ENCODE measurements around the gene MRPL45. TPM values are rescaled to one million over a fixed set of nuclear protein-coding genes. Genes with fewer than 3 reads are reported as not detected.

MRPL45 gene
- total and polyA plus RNA-seq, 4 donors = 14.4 to 38.9 (median 27.2) TPM

- H3K4me3 ChIP-seq (ENCODE audit: low read length in 2 of 2) = no peak overlapping the region
Measured at GRCh38 chr17:38322156-38322779, 25.3 kb downstream of the MRPL45 start.

GRCh38 chr17:38322897-38323296 lies 25.9 kb downstream of the MRPL45 start:
- ATAC-seq (ENCODE audit: low FRiP score) (no peak), DNase-seq (no peak)
- H3K27ac ChIP-seq (ENCODE audit: low read depth in 1 of 2, low read length in 2 of 2) = no peak overlapping the region
- WGBS, 2 donors = 94 to 100% methylated on average over 1 of the region's 1 CpG
- peaks cover 2 to 3% of the 10 kb centered on the region in 2 donors for H3K36me3 ChIP-seq (ENCODE audit: control insufficient read depth in 1 of 2, insufficient read depth in 2 of 2, low read length in 1 of 2)
- no peaks in the 10 kb centered on the region for H3K27me3 ChIP-seq (ENCODE audit: control insufficient read depth in 1 of 2, insufficient read depth in 2 of 2, low read length in 1 of 2)
- intact Hi-C loops (cut with DNase I) = no loop called here
- H3K4me3 ChIP-seq (ENCODE audit: low read length in 2 of 2) = no peak overlapping the region
- H3K4me1 ChIP-seq (ENCODE audit: control insufficient read depth in 1 of 2, insufficient read depth in 2 of 2, low read length in 2 of 2) = no peaks in the 10 kb centered on the region
- H3K9me3 ChIP-seq (ENCODE audit: control insufficient read depth, low read length) = no peaks in the 10 kb centered on the region

More at GRCh38 chr17:38322156-38322779, 25.3 kb downstream of the MRPL45 start:
- Histone ChIP-seq H3K27me3 (ENCODE audit: control insufficient read depth in 1 of 2, insufficient read depth in 2 of 2, low read length in 1 of 2) (no peaks in the 10 kb centered on the region), H3K27ac (ENCODE audit: low read depth in 1 of 2, low read length in 2 of 2) (no peak overlapping the region), H3K4me1 (ENCODE audit: control insufficient read depth in 1 of 2, insufficient read depth in 2 of 2, low read length in 2 of 2) (no peaks in the 10 kb centered on the region), H3K36me3 (ENCODE audit: control insufficient read depth in 1 of 2, insufficient read depth in 2 of 2, low read length in 1 of 2) (peaks cover 2 to 3% of the 10 kb centered on the region in 2 donors), H3K9me3 (ENCODE audit: control insufficient read depth, low read length) (no peaks in the 10 kb centered on the region)
- ATAC-seq (ENCODE audit: low FRiP score) (peak; percentile 81), DNase-seq (peak; percentile 65 to 88)
- WGBS, 2 donors = 17 to 21% methylated on average over 8 of the region's 8 CpGs
- intact Hi-C loops (cut with DNase I) = no loop called here

- ATAC-seq (ENCODE audit: low FRiP score) = no peak
- DNase-seq = no peak
- Histone ChIP-seq H3K4me3 (ENCODE audit: low read length in 2 of 2) (no peak overlapping the region), H3K36me3 (ENCODE audit: control insufficient read depth in 1 of 2, insufficient read depth in 2 of 2, low read length in 1 of 2) (peaks cover 2 to 3% of the 10 kb centered on the region in 2 donors), H3K27me3 (ENCODE audit: control insufficient read depth in 1 of 2, insufficient read depth in 2 of 2, low read length in 1 of 2) (no peaks in the 10 kb centered on the region), H3K27ac (ENCODE audit: low read depth in 1 of 2, low read length in 2 of 2) (no peak overlapping the region), H3K4me1 (ENCODE audit: control insufficient read depth in 1 of 2, insufficient read depth in 2 of 2, low read length in 2 of 2) (no peaks in the 10 kb centered on the region), H3K9me3 (ENCODE audit: control insufficient read depth, low read length) (no peaks in the 10 kb centered on the region)
- 89 to 91% methylated on average over 3 of the region's 3 CpGs for WGBS, 2 donors
- intact Hi-C loops (cut with DNase I) = no loop called here
Measured at GRCh38 chr17:38324141-38324697, 27.3 kb downstream of the MRPL45 start.

- Histone ChIP-seq H3K4me1 (ENCODE audit: control insufficient read depth in 1 of 2, insufficient read depth in 2 of 2, low read length in 2 of 2) (no peaks in the 10 kb centered on the region), H3K27ac (ENCODE audit: low read depth in 1 of 2, low read length in 2 of 2) (no peak overlapping the region), H3K9me3 (ENCODE audit: control insufficient read depth, low read length) (no peaks in the 10 kb centered on the region), H3K4me3 (ENCODE audit: low read length in 2 of 2) (no peak overlapping the region), H3K27me3 (ENCODE audit: control insufficient read depth in 1 of 2, insufficient read depth in 2 of 2, low read length in 1 of 2) (no peaks in the 10 kb centered on the region), H3K36me3 (ENCODE audit: control insufficient read depth in 1 of 2, insufficient read depth in 2 of 2, low read length in 1 of 2) (peaks cover 2 to 3% of the 10 kb centered on the region in 2 donors)
- 77 to 79% methylated on average over 2 of the region's 2 CpGs for WGBS, 2 donors
- DNase-seq (no peak), ATAC-seq (ENCODE audit: low FRiP score) (no peak)
- intact Hi-C loops (cut with DNase I) = no loop called here
Measured at GRCh38 chr17:38324772-38325171, 27.8 kb downstream of the MRPL45 start.

- WGBS, 2 donors = 41 to 42% methylated on average over 5 of the region's 5 CpGs
Measured at GRCh38 chr17:38325221-38325851, 28.4 kb downstream of the MRPL45 start.

GRCh38 chr17:38326996-38327792 lies 30.2 kb downstream of the MRPL45 start:
- ATAC-seq (ENCODE audit: low FRiP score) (no peak), DNase-seq (peak in 1 of 2 donors; percentile 75)
- intact Hi-C loops (cut with DNase I) = no loop called here
- Histone ChIP-seq H3K4me3 (ENCODE audit: low read length in 2 of 2) (no peak overlapping the region), H3K27ac (ENCODE audit: low read depth in 1 of 2, low read length in 2 of 2) (no peak overlapping the region), H3K36me3 (ENCODE audit: control insufficient read depth in 1 of 2, insufficient read depth in 2 of 2, low read length in 1 of 2) (peaks cover 2 to 3% of the 10 kb centered on the region in 2 donors), H3K4me1 (ENCODE audit: control insufficient read depth in 1 of 2, insufficient read depth in 2 of 2, low read length in 2 of 2) (no peaks in the 10 kb centered on the region), H3K9me3 (ENCODE audit: control insufficient read depth, low read length) (no peaks in the 10 kb centered on the region), H3K27me3 (ENCODE audit: control insufficient read depth in 1 of 2, insufficient read depth in 2 of 2, low read length in 1 of 2) (no peaks in the 10 kb centered on the region)
- WGBS, 2 donors = 73 to 75% methylated on average over 8 of the region's 8 CpGs

More at GRCh38 chr17:38325221-38325851, 28.4 kb downstream of the MRPL45 start:
- Histone ChIP-seq H3K36me3 (ENCODE audit: control insufficient read depth in 1 of 2, insufficient read depth in 2 of 2, low read length in 1 of 2) (peaks cover 2 to 3% of the 10 kb centered on the region in 2 donors), H3K27ac (ENCODE audit: low read depth in 1 of 2, low read length in 2 of 2) (no peak overlapping the region), H3K4me1 (ENCODE audit: control insufficient read depth in 1 of 2, insufficient read depth in 2 of 2, low read length in 2 of 2) (no peaks in the 10 kb centered on the region), H3K9me3 (ENCODE audit: control insufficient read depth, low read length) (no peaks in the 10 kb centered on the region), H3K27me3 (ENCODE audit: control insufficient read depth in 1 of 2, insufficient read depth in 2 of 2, low read length in 1 of 2) (no peaks in the 10 kb centered on the region), H3K4me3 (ENCODE audit: low read length in 2 of 2) (no peak overlapping the region)
- no peak for DNase-seq
- ATAC-seq (ENCODE audit: low FRiP score) = no peak
- intact Hi-C loops (cut with DNase I) = no loop called here

GRCh38 chr17:38327936-38328335 lies 31.0 kb downstream of the MRPL45 start:
- intact Hi-C loops (cut with DNase I) = no loop called here
- Histone ChIP-seq H3K9me3 (ENCODE audit: control insufficient read depth, low read length) (no peaks in the 10 kb centered on the region), H3K27ac (ENCODE audit: low read depth in 1 of 2, low read length in 2 of 2) (no peak overlapping the region), H3K36me3 (ENCODE audit: control insufficient read depth in 1 of 2, insufficient read depth in 2 of 2, low read length in 1 of 2) (peaks cover 2 to 3% of the 10 kb centered on the region in 2 donors), H3K4me3 (ENCODE audit: low read length in 2 of 2) (no peak overlapping the region), H3K4me1 (ENCODE audit: control insufficient read depth in 1 of 2, insufficient read depth in 2 of 2, low read length in 2 of 2) (no peaks in the 10 kb centered on the region), H3K27me3 (ENCODE audit: control insufficient read depth in 1 of 2, insufficient read depth in 2 of 2, low read length in 1 of 2) (no peaks in the 10 kb centered on the region)
- ATAC-seq (ENCODE audit: low FRiP score) (no peak), DNase-seq (no peak)
- WGBS, 2 donors = 57 to 58% methylated on average over 1 of the region's 1 CpG

- Histone ChIP-seq H3K9me3 (ENCODE audit: control insufficient read depth, low read length) (no peaks in the 10 kb centered on the region), H3K4me1 (ENCODE audit: control insufficient read depth in 1 of 2, insufficient read depth in 2 of 2, low read length in 2 of 2) (no peaks in the 10 kb centered on the region), H3K27ac (ENCODE audit: low read depth in 1 of 2, low read length in 2 of 2) (no peak overlapping the region), H3K27me3 (ENCODE audit: control insufficient read depth in 1 of 2, insufficient read depth in 2 of 2, low read length in 1 of 2) (no peaks in the 10 kb centered on the region), H3K4me3 (ENCODE audit: low read length in 2 of 2) (no peak overlapping the region), H3K36me3 (ENCODE audit: control insufficient read depth in 1 of 2, insufficient read depth in 2 of 2, low read length in 1 of 2) (peaks cover 2 to 3% of the 10 kb centered on the region in 2 donors)
- intact Hi-C loops (cut with DNase I) = no loop called here
- DNase-seq (no peak), ATAC-seq (ENCODE audit: low FRiP score) (no peak)
- 79 to 89% methylated on average over 7 of the region's 7 CpGs for WGBS, 2 donors
Measured at GRCh38 chr17:38328620-38329019, 31.7 kb downstream of the MRPL45 start.
